ENCODE data around the gene YBX2. TPM values are rescaled to one million over a fixed set of nuclear protein-coding genes. Genes with fewer than 3 reads are reported as not detected.

YBX2 gene
- total RNA-seq, 3 donors from 2014 or later: 2.6 to 3.0 (median 2.9) TPM

GRCh38 chr17:7327056-7327455 lies 32.6 kb upstream of the YBX2 start:
- no peaks in the 10 kb centered on the region for H3K9me3 ChIP-seq
- no peak for DNase-seq (ENCODE audit: low spot score in 2 of 2)
- H3K4me1 ChIP-seq: no peaks in the 10 kb centered on the region
- no peaks in the 10 kb centered on the region for H3K27me3 ChIP-seq
- intact Hi-C loops (cut with DNase I; ENCODE audit: low total_unique reads): no loop called here
- TF ChIP-seq POLR2AphosphoS5 (IDR thresholded peaks at IDR 0.05): no peak
- no peak for TF ChIP-seq CTCF (IDR thresholded peaks at IDR 0.05)
- no peak for TF ChIP-seq POLR2A (IDR thresholded peaks at IDR 0.05)
- H3K4me3 ChIP-seq: no peak overlapping the region
- no peaks in the 10 kb centered on the region for H3K36me3 ChIP-seq
- H3K27ac ChIP-seq: no peak overlapping the region

GRCh38 chr17:7326186-7326585 lies 31.7 kb upstream of the YBX2 start:
- TF ChIP-seq CTCF (IDR thresholded peaks at IDR 0.05): no peak
- TF ChIP-seq POLR2AphosphoS5 (IDR thresholded peaks at IDR 0.05): no peak
- no peak for TF ChIP-seq POLR2A (IDR thresholded peaks at IDR 0.05)
- DNase-seq (ENCODE audit: low spot score in 2 of 2): no peak
- intact Hi-C loops (cut with DNase I; ENCODE audit: low total_unique reads): no loop called here
- no peaks in the 10 kb centered on the region for H3K36me3 ChIP-seq
- H3K4me3 ChIP-seq: no peak overlapping the region
- no peaks in the 10 kb centered on the region for H3K4me1 ChIP-seq
- no peak overlapping the region for H3K27ac ChIP-seq
- no peaks in the 10 kb centered on the region for H3K9me3 ChIP-seq
- H3K27me3 ChIP-seq: no peaks in the 10 kb centered on the region

- no peak for DNase-seq (ENCODE audit: low spot score in 2 of 2)
- no peak overlapping the region for H3K27ac ChIP-seq
- intact Hi-C loops (cut with DNase I; ENCODE audit: low total_unique reads): no loop called here
- H3K27me3 ChIP-seq: no peaks in the 10 kb centered on the region
- TF ChIP-seq POLR2A (IDR thresholded peaks at IDR 0.05): no peak
- TF ChIP-seq POLR2AphosphoS5 (IDR thresholded peaks at IDR 0.05): no peak
- no peak for TF ChIP-seq CTCF (IDR thresholded peaks at IDR 0.05)
- H3K9me3 ChIP-seq: no peaks in the 10 kb centered on the region
- H3K4me1 ChIP-seq: no peaks in the 10 kb centered on the region
- no peaks in the 10 kb centered on the region for H3K36me3 ChIP-seq
- no peak overlapping the region for H3K4me3 ChIP-seq
Observed at GRCh38 chr17:7325031-7325528, 30.6 kb upstream of the YBX2 start.

- H3K36me3 ChIP-seq: no peaks in the 10 kb centered on the region
- intact Hi-C loops (cut with DNase I; ENCODE audit: low total_unique reads): no loop called here
- no peak overlapping the region for H3K4me3 ChIP-seq
- TF ChIP-seq CTCF (IDR thresholded peaks at IDR 0.05) (peak in 1 of 3 donors; percentile 2), POLR2AphosphoS5 (IDR thresholded peaks at IDR 0.05) (no peak)
- no peaks in the 10 kb centered on the region for H3K9me3 ChIP-seq
- H3K27me3 ChIP-seq: no peaks in the 10 kb centered on the region
- no peak for DNase-seq (ENCODE audit: low spot score in 2 of 2)
- H3K27ac ChIP-seq: no peak overlapping the region
- H3K4me1 ChIP-seq: no peaks in the 10 kb centered on the region
Observed at GRCh38 chr17:7324438-7324779, 30.0 kb upstream of the YBX2 start.

- intact Hi-C loops (cut with DNase I; ENCODE audit: low total_unique reads): no loop called here
- H3K36me3 ChIP-seq: no peaks in the 10 kb centered on the region
- H3K27ac ChIP-seq: peak overlapping the region in 1 of 2 donors; percentile 20
- TF ChIP-seq CTCF (IDR thresholded peaks at IDR 0.05): peak; percentile 39 to 76 (median 62)
- TF ChIP-seq POLR2AphosphoS5 (IDR thresholded peaks at IDR 0.05): no peak
- H3K9me3 ChIP-seq: no peaks in the 10 kb centered on the region
- H3K27me3 ChIP-seq: no peaks in the 10 kb centered on the region
- no peak overlapping the region for H3K4me3 ChIP-seq
- H3K4me1 ChIP-seq: no peaks in the 10 kb centered on the region
- no peak for DNase-seq (ENCODE audit: low spot score in 2 of 2)
Observed at GRCh38 chr17:7323731-7324437, 29.4 kb upstream of the YBX2 start.
